GM10847 (cell line): Measurements from ENCODE around the gene CCDC78.

Source experiments
- POLR2A ChIP-seq: IDR thresholded peaks from 2 replicates; pipeline ENCODE4 v1.6.1; 2011; ENCODE audit not compliant: insufficient read length; ENCODE audit errors: extremely low read depth

Gene CCDC78

DNA sequence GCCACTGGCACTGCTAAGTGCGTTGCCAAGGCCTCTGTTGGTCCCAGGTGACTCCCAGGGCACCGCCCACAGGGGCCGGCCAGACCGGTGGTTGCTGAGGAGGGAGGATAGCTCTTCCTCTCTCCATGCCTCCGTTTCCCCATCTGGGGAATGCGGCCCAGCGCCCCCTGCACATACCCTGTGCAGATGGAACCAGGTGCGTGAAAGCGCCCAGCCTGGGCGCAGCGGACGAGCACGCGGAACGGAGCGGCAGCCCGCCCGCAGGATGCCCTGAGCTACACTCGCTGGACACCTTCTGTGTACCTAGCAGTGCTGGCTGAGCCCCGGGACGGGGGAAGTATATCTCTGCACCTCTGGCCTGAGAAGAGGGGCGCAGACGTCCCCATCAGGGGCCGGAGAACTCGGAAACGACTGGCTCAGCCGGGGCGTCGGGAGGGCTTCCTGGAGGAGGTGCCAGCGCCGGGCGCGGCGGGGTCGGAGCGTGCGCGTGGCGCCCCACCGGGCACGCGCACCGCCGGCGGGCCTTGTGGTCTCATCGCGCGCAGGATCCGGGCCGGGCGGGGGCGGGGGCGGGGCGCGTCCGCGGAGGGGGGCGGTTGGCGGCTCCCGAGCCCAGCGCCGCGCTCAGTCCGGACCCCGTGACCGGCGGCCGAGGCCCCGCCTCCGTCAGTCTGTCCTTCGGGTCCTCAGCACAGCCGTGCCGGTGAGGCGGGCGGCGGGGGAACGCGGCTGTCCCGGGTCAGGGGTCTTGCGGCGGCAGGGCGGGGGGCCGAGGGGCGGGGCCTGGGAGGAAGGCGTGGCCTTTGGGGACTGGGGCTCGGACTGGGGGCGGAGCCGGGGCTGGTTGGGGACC is at the start of gene CCDC78, which contains the start of gene HAGHL:
Gene CCDC78 (minus strand): TSS at position 6 of the 853 bp plus-strand sequence. CDS start 76 bp downstream, outside the sequence.
Gene HAGHL (plus strand): TSS at position 669 of the 853 bp plus-strand sequence. CDS start 404 bp downstream, outside the sequence.
- no peak for TF ChIP-seq POLR2A

- TF ChIP-seq POLR2A: no peak
Observed at GRCh38 chr16:775236-775796, 49.1 kb upstream of the CCDC78 start.

DNA sequence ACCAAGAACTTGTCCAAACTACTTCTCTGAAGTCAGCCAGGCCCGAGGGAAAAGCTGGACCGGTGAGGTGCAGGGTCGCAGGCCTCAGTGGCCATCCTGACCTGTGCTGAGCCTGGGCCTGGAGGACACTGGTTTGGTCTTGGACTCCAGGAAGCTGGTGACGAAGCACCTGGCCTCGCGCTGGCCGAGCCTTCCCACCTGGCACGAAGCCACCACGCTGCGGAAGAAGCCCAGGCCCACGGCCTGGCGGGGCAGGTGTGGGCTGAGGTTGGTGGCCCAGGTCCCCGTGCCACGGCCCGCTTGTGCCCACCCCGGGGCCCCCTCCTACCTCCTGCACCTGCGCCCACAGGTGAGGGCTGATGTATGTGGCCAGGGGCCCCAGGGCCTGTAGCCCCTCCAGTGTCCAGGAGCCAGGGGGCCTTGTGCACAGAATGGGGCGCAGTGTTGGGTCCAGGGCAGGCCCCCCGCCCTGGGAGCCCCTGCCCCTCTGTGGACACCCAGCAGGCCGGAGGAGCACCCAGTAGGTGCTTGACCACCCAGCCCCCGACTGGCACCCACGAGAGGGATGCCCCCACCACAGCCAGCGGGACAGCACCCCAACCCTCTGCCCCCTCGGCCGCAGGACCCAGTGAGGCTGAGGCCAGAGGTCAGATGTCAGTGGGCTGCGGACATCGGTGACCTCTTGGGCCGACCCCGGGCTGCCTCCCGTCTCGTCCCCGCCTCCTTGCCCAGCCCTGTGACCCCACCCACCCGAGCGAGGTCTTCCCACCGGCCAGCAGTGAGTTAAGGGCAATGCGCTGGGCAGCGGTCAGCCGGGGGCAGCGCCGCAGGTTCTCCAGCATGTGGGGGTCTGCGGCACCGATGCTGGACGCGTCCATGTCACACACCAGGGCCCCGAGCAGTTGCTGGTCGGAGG is 48.1 kb upstream of the CCDC78 start:
- no peak for TF ChIP-seq POLR2A

- TF ChIP-seq POLR2A: no peak
Observed at GRCh38 chr16:772959-773358, 46.7 kb upstream of the CCDC78 start.

- no peak for TF ChIP-seq POLR2A
Observed at GRCh38 chr16:770411-770810, 44.2 kb upstream of the CCDC78 start.

GRCh38 chr16:769934-770333 is 43.7 kb upstream of the CCDC78 start:
- no peak for TF ChIP-seq POLR2A

- TF ChIP-seq POLR2A: no peak
Observed at GRCh38 chr16:769184-769784, 43.0 kb upstream of the CCDC78 start.

DNA sequence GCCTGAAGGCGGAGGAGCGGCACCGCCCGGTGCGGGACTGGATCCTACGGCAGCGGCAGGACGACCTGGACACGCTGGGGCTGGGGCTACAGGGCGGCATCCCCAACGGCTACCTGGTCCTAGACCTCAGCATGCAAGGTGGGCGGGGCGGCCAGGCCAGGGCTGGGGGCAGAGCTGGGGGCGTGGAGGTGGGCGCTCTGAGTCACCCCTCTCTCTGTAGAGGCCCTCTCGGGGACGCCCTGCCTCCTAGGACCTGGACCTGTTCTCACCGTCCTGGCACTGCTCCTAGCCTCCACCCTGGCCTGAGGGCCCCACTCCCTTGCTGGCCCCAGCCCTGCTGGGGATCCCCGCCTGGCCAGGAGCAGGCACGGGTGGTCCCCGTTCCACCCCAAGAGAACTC is 42.2 kb upstream of the CCDC78 start:
- no peak for TF ChIP-seq POLR2A

DNA sequence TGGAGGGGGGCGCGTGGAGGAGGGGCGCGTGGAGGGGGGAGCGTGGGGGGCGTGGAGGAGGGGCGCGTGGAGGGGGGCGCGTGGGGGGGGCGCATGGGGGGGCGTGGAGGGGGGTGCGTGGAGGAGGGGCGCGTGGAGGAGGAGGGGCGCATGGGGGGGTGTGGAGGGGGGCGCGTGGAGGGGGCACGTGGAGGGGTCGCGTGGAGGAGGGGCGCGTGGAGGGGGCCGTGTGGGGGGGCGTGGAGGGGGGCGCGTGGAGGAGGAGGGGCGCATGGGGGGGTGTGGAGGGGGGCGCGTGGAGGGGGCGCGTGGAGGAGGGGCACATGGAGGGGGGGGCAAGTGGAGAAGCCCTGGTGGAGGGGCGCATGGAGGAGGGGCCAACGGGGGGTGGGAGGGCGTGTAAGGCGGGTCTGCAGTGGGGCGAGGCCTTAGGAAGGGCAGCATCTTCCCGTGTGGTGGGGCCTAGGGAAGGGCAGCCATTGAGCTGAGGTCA is 41.5 kb upstream of the CCDC78 start:
- no peak for TF ChIP-seq POLR2A

- TF ChIP-seq POLR2A: no peak
Observed at GRCh38 chr16:766820-767640, 40.8 kb upstream of the CCDC78 start.

DNA sequence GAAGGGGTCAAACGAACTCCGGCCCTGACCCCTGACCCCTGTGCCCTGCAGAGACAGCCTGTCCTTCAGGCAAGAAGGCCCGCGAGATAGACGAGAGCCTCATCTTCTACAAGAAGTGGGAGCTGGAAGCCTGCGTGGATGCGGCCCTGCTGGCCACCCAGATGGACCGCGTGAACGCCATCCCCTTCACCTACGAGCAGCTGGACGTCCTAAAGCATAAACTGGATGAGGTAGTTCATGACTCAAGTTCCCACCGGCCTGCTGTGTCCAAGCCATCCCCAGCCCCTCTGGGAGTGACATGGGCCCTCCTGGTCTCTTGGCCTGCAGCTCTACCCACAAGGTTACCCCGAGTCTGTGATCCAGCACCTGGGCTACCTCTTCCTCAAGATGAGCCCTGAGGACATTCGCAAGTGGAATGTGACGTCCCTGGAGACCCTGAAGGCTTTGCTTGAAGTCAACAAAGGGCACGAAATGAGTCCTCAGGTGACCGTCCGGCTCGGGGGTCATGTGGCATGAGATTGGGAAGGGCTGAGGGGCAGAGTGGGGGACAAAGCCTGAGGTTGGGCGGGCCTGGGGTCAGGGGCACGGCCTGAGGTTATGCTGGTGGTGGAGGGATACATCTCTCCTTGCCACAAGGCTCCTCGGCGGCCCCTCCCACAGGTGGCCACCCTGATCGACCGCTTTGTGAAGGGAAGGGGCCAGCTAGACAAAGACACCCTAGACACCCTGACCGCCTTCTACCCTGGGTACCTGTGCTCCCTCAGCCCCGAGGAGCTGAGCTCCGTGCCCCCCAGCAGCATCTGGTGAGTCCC is 40.0 kb upstream of the CCDC78 start:
- no peak for TF ChIP-seq POLR2A

DNA sequence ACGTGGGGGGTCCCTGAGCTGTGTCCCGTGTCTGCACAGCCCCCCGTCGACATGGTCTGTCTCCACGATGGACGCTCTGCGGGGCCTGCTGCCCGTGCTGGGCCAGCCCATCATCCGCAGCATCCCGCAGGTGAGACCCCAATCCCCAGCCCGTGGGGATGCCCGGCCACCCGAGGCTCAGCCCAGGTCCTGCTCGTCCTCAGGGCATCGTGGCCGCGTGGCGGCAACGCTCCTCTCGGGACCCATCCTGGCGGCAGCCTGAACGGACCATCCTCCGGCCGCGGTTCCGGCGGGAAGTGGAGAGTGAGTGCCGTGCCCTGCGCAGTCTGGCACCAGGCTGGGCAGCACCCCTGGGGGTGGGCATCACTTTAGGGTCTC is 39.2 kb upstream of the CCDC78 start:
- no peak for TF ChIP-seq POLR2A

- TF ChIP-seq POLR2A: no peak
Observed at GRCh38 chr16:764848-765487, 38.7 kb upstream of the CCDC78 start.
